Tibial nerve (tissue), 4 donors: ENCODE results near the gene FAT1. TPM values are rescaled to one million over a fixed set of nuclear protein-coding genes. Genes with fewer than 3 reads are reported as not detected.

Experiments used
- DNase-seq, 2 donors: peaks; one replicate each; pipeline ENCODE4 v3.0.0-alpha.2; 2019; ENCODE audit warnings: low spot score in 2 of 2
- H3K27ac ChIP-seq, 4 donors: fragments of 200-600 bp; sonication (generic) in 3 of 4; one replicate each; pipeline ENCODE4 v1.5.1; 2017 to 2019; ENCODE audit warnings: mild to moderate bottlenecking in 1 of 4
- H3K27me3 ChIP-seq, 2 donors: fragments of 200-600 bp; sonication (generic) in 1 of 2; one replicate each; pipeline versions ENCODE4 v1.5.1 to v1.6.0; 2017 to 2019
- H3K36me3 ChIP-seq, 3 donors: fragments of 200-600 bp; sonication (generic); one replicate each; pipeline ENCODE4 v1.5.1; 2018 to 2019
- H3K4me1 ChIP-seq, 4 donors: fragments of 200-600 bp; sonication (generic) in 3 of 4; one replicate each; pipeline ENCODE4 v1.5.1; 2017 to 2019
- H3K4me3 ChIP-seq, 4 donors: fragments of 200-600 bp; sonication (generic) in 3 of 4; one replicate each; pipeline ENCODE4 v1.5.1; 2017 to 2019; ENCODE audit warnings: mild to moderate bottlenecking in 1 of 4, moderate library complexity in 1 of 4
- H3K9me3 ChIP-seq, 4 donors: fragments of 200-600 bp; sonication (generic) in 3 of 4; one replicate each; pipeline ENCODE4 v1.5.1; 2017 to 2019
- EP300 ChIP-seq, 2 donors: sonication (generic); formaldehyde crosslinking; IDR thresholded peaks; one replicate each; pipeline ENCODE4 v1.6.1; 2017; ENCODE audit warnings: antibody characterized with exemption in 2 of 2, mild to moderate bottlenecking in 1 of 2
- POLR2A ChIP-seq, 2 donors: fragments of 450-650 bp; IDR thresholded peaks; one replicate each; pipeline ENCODE4 v1.6.1; 2017; ENCODE audit warnings: antibody characterized with exemption in 2 of 2, mild to moderate bottlenecking in 2 of 2, moderate library complexity in 2 of 2
- WGBS, 2 donors: methylation state at CpG; one replicate each; pipeline ENCODE4 v1.1.5; 2018; 5-methylcytosine and 5-hydroxymethylcytosine counted together
- total RNA-seq, 4 donors: library from RNA; depleted of rRNA; stranded (reverse); fragments of >200 nt; gene quantifications; one replicate each; pipeline ENCODE4 v1.1.0, GENCODE V29; 2016
- TF ChIP-seq, protein P1 (sequence below), 5 experiments: fragments of 200-600 bp in 3 of 5; fragments of 450-650 bp in 2 of 5; sonication (generic) in 3 of 5; IDR thresholded peaks; one replicate each; pipeline ENCODE4 v1.5.1; 2016 to 2019; ENCODE audit warnings: antibody characterized with exemption in 5 of 5, mild to moderate bottlenecking in 3 of 5, moderate library complexity in 2 of 5

The FAT1 gene
- total RNA-seq, 4 donors from 2014 or later = 85.2 to 119 (median 91.6) TPM

DNA sequence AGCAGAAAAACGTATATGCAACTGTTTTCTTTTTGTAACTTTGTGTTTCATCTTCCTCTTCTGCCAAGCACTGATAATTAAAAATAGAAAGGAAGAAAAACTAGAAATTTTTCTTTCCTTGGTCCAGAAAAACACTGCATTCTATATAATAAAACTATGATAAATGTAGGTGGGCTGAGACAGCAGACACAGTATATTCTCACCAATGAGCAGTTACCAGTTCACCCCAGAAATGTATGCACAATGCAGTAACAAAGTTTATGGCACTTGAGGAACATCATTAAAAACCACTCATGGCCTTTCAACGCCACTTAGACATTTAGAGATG is 79.4 kb downstream of the FAT1 start:
- Histone ChIP-seq H3K9me3 (no peaks in the 10 kb centered on the region), H3K27ac (no peak overlapping the region), H3K27me3 (no peaks in the 10 kb centered on the region), H3K4me1 (peaks cover 0 to 13% (median 3%) of the 10 kb centered on the region in 4 donors), H3K4me3 (no peak overlapping the region), H3K36me3 (peaks cover 0 to 13% (median 0%) of the 10 kb centered on the region in 3 donors)
- DNase-seq = no peak
- 58 to 61% methylated on average over 2 of the region's 2 CpGs for WGBS, 2 donors
- TF ChIP-seq POLR2A (IDR thresholded peaks at IDR 0.05) = no peak
- no peak for TF ChIP-seq EP300 (IDR thresholded peaks at IDR 0.05)
- TF ChIP-seq, protein P1, sequence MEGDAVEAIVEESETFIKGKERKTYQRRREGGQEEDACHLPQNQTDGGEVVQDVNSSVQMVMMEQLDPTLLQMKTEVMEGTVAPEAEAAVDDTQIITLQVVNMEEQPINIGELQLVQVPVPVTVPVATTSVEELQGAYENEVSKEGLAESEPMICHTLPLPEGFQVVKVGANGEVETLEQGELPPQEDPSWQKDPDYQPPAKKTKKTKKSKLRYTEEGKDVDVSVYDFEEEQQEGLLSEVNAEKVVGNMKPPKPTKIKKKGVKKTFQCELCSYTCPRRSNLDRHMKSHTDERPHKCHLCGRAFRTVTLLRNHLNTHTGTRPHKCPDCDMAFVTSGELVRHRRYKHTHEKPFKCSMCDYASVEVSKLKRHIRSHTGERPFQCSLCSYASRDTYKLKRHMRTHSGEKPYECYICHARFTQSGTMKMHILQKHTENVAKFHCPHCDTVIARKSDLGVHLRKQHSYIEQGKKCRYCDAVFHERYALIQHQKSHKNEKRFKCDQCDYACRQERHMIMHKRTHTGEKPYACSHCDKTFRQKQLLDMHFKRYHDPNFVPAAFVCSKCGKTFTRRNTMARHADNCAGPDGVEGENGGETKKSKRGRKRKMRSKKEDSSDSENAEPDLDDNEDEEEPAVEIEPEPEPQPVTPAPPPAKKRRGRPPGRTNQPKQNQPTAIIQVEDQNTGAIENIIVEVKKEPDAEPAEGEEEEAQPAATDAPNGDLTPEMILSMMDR (IDR thresholded peaks at IDR 0.05) = no peak

DNA sequence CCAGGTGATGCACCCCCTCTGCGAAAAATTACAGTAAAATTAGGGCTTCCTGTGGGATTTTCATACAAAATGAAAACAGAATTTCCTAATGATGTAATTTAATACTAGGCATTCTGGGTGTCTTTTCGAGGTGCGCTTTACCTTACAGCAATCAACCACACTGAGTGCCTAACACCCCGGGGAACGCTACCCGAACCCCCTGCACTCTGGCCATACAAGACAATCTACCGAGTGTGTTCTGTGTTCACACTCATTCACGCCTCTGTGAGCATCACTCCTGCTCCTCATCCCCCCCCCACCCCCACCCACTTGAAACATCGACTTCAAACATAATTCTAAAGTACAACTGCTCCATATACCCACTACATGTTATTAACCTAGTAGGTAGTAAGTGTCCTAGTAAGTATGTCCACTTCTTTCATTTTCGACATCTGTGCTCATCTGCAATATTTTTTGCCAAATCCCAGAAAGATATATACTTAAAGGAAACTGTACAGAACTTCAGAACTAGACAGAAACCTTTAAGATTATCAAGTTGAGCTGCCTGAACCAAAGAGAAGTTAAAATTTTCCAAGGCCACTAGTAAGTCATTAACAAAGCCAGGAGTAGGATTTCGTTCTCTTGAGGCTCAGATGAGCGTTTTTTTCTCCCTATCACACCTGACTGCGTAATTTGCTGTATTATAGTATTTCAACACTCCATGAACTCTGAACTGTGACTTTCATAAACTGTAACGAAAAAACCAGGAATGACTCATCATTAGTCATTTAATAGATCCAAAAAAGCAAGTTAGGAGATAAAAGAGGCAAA is 80.0 kb downstream of the FAT1 start:
- Histone ChIP-seq H3K27ac (no peak overlapping the region), H3K4me3 (no peak overlapping the region), H3K27me3 (no peaks in the 10 kb centered on the region), H3K9me3 (no peaks in the 10 kb centered on the region), H3K36me3 (peaks cover 0 to 12% (median 0%) of the 10 kb centered on the region in 3 donors), H3K4me1 (peaks cover 0 to 13% (median 3%) of the 10 kb centered on the region in 4 donors)
- TF ChIP-seq, protein P1 (IDR thresholded peaks at IDR 0.05) = no peak
- TF ChIP-seq EP300 (IDR thresholded peaks at IDR 0.05) (no peak), POLR2A (IDR thresholded peaks at IDR 0.05) (no peak)
- DNase-seq = no peak
- WGBS, 2 donors = 81 to 82% methylated on average over 14 of the region's 14 CpGs

DNA sequence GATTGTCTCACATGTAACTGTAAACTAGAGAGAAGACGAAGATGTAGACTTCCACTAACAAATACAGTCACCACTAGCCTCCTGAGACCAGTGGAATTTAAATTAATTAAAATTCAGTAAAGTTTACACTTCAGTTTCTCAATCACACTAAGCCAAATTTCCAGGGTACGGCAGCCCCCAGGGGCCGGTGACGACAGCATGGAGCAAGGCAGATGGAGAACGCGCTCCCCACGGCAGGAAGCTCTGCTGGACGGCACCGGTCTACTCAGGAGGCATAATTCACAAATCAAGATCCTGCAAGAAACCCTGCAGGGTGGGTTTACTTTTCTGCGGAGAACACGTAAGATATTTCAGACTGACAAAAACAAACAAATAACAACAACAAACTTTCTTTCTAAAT is 80.7 kb downstream of the FAT1 start:
- 80 to 85% methylated on average over 11 of the region's 11 CpGs for WGBS, 2 donors
- H3K27me3 ChIP-seq = no peaks in the 10 kb centered on the region
- H3K4me1 ChIP-seq = peaks cover 0 to 13% (median 3%) of the 10 kb centered on the region in 4 donors
- H3K4me3 ChIP-seq = no peak overlapping the region
- DNase-seq = peak in 1 of 2 donors; percentile 23
- no peak overlapping the region for H3K27ac ChIP-seq
- TF ChIP-seq, protein P1 (IDR thresholded peaks at IDR 0.05) = no peak
- TF ChIP-seq EP300 (IDR thresholded peaks at IDR 0.05) (no peak), POLR2A (IDR thresholded peaks at IDR 0.05) (no peak)
- peaks cover 0 to 13% (median 0%) of the 10 kb centered on the region in 3 donors for H3K36me3 ChIP-seq
- H3K9me3 ChIP-seq = no peaks in the 10 kb centered on the region

DNA sequence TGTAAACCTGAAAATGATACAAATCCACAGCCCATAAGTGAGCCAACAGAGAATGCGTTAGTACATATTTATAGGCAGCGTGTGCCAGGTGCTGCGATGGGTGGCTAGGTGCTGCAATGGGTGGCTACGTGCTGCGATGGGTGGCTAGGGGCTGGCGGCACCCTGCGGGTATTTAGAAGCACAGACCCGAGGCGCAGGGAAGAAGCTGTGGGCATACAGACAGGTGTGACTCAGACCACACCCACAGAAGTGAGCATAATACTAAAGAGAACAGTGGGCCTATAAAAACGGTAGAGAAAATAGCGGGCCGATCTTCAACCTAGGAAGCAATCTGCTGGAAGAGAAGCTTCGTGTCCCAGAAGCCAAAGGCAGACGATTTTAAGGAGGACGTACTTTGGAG is 81.1 kb downstream of the FAT1 start:
- no peak overlapping the region for H3K27ac ChIP-seq
- no peak overlapping the region for H3K4me3 ChIP-seq
- no peaks in the 10 kb centered on the region for H3K9me3 ChIP-seq
- no peak for DNase-seq
- peaks cover 0 to 13% (median 0%) of the 10 kb centered on the region in 3 donors for H3K36me3 ChIP-seq
- peaks cover 0 to 13% (median 3%) of the 10 kb centered on the region in 4 donors for H3K4me1 ChIP-seq
- 90% methylated on average over 15 of the region's 15 CpGs for WGBS, 2 donors
- H3K27me3 ChIP-seq = no peaks in the 10 kb centered on the region
- TF ChIP-seq, protein P1 (IDR thresholded peaks at IDR 0.05) = no peak
- TF ChIP-seq POLR2A (IDR thresholded peaks at IDR 0.05) (no peak), EP300 (IDR thresholded peaks at IDR 0.05) (no peak)

DNA sequence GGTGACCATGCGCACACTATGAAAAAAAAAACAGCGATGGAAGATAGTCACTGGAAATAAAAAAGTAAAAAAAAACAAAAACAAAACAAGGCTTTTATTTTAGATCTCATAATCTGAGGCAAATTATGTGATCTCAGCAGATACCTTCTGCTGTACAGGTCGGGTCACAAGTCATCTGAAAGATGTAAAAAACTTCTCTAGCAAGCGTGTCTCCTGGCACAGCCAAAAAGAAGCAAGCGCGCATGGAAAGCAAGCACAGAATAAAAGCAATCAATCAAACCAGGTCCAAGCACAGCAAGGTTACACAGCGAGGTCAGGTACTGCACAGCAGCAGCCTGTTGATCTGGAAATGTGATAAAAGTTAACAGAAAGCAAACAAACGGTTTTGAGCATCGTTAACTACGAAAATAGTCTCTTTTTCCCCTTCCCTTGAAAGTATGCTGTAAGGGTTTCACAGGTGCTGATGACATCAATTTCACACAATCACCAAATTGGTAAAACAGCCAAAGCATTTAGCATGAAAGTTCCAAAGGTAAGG is 89.0 kb downstream of the FAT1 start:
- TF ChIP-seq, protein P1 (IDR thresholded peaks at IDR 0.05) = no peak
- TF ChIP-seq POLR2A (IDR thresholded peaks at IDR 0.05) (no peak), EP300 (IDR thresholded peaks at IDR 0.05) (no peak)
- Histone ChIP-seq H3K27ac (no peak overlapping the region), H3K4me1 (no peaks in the 10 kb centered on the region), H3K4me3 (no peak overlapping the region), H3K9me3 (no peaks in the 10 kb centered on the region), H3K36me3 (peaks cover 0 to 75% (median 0%) of the 10 kb centered on the region in 3 donors), H3K27me3 (no peaks in the 10 kb centered on the region)
- DNase-seq = no peak
- 84 to 90% methylated on average over 10 of the region's 10 CpGs for WGBS, 2 donors
